Neural cell (in vitro differentiated cells): ENCODE results near the gene MS4A6E.

Experiments used
- EZH2 ChIP-seq: fragments of 200-600, 300-800 bp; shearing (Covaris generic), sonication (generic); IDR thresholded peaks from 2 replicates; pipeline ENCODE4 v1.6.1; 2014; ENCODE audit warnings: antibody characterized with exemption, low read length, borderline replicate concordance, mild to moderate bottlenecking; ENCODE audit not compliant: insufficient read depth, poor library complexity, severe bottlenecking
- POLR2AphosphoS5 ChIP-seq: IDR thresholded peaks from 2 replicates; pipeline ENCODE4 v1.6.1; 2012
- TF ChIP-seq, protein P1 (sequence below): fragments of 450-650 bp; IDR thresholded peaks from 2 replicates; pipeline ENCODE4 v1.5.1; 2014; ENCODE audit warnings: antibody characterized with exemption, mild to moderate bottlenecking, moderate library complexity; ENCODE audit not compliant: poor library complexity, severe bottlenecking

DNA sequence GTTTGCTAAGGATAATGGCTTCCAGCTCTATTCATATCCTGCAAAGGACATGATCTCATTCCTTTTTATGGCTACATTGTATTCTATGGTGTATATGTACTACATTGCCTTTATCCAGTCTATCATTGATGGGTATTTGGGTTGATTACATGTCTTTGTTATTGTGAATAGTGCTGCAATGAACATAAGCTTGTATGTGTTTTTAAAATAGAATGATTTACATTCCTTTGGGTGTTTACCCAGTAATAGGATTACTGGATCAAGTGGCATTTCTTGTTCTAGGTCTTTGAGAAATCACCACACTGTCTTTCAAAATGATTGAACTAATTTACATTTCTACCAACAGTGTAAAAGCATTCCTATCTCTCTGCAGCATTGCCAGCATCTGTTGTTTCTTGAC, 6.0 kb upstream of the MS4A6E start:
- TF ChIP-seq, protein P1, sequence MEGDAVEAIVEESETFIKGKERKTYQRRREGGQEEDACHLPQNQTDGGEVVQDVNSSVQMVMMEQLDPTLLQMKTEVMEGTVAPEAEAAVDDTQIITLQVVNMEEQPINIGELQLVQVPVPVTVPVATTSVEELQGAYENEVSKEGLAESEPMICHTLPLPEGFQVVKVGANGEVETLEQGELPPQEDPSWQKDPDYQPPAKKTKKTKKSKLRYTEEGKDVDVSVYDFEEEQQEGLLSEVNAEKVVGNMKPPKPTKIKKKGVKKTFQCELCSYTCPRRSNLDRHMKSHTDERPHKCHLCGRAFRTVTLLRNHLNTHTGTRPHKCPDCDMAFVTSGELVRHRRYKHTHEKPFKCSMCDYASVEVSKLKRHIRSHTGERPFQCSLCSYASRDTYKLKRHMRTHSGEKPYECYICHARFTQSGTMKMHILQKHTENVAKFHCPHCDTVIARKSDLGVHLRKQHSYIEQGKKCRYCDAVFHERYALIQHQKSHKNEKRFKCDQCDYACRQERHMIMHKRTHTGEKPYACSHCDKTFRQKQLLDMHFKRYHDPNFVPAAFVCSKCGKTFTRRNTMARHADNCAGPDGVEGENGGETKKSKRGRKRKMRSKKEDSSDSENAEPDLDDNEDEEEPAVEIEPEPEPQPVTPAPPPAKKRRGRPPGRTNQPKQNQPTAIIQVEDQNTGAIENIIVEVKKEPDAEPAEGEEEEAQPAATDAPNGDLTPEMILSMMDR = no peak
- TF ChIP-seq POLR2AphosphoS5 = no peak
- TF ChIP-seq EZH2 = no peak
